Lower lobe of right lung (tissue), 2 donors: ENCODE results near the gene SNX15. TPM values are rescaled to one million over a fixed set of nuclear protein-coding genes. Genes with fewer than 3 reads are reported as not detected.

ENCODE experiments used
- ATAC-seq, 2 donors: fragments of 200-7000 bp; cut with Tn5 transposase; one replicate each; pipeline ENCODE4 v1.9.1; 2020 to 2022; ENCODE audit warnings: mild to moderate bottlenecking in 2 of 2, moderate library complexity in 2 of 2
- DNase-seq: peaks from one replicate; pipeline ENCODE4 v3.0.0-alpha.2; 2020
- H3K27ac ChIP-seq: fragments of 200-600 bp; one replicate; pipeline ENCODE4 v1.8.0; 2022
- H3K27me3 ChIP-seq: fragments of 200-600 bp; one replicate; pipeline ENCODE4 v1.8.0; 2022; ENCODE audit warnings: low read depth
- H3K36me3 ChIP-seq: fragments of 200-600 bp; one replicate; pipeline ENCODE4 v1.8.0; 2022; ENCODE audit warnings: mild to moderate bottlenecking
- H3K4me1 ChIP-seq: fragments of 200-600 bp; one replicate; pipeline ENCODE4 v1.8.0; 2022
- H3K4me3 ChIP-seq: fragments of 200-600 bp; one replicate; pipeline ENCODE4 v1.8.0; 2022; ENCODE audit warnings: mild to moderate bottlenecking
- H3K9me3 ChIP-seq: fragments of 200-600 bp; one replicate; pipeline ENCODE4 v1.8.0; 2022
- CTCF ChIP-seq: fragments of 200-600 bp; IDR thresholded peaks from one replicate; pipeline ENCODE4 v1.8.0; 2022; ENCODE audit warnings: antibody characterized with exemption, mild to moderate bottlenecking
- intact Hi-C: fragments of 100-400 bp; cut with DNase I; formaldehyde crosslinking; loops from one replicate; pipeline ENCODE4 v1.11.0; 2022
- total RNA-seq: library from RNA; stranded (reverse); fragmentation: NEBNext Ultra II Directional; extraction: Animal tissue kit (Norgen Biotek cat#: 25700); gene quantifications from one replicate; pipeline ENCODE4 v1.2.1, GENCODE V29; 2021
- donor health status: DM: no; HTN: yes; CAD: no; lungs with severe emphysema.

The SNX15 gene
- total RNA-seq, 1 donor from 2014 or later: 25.4 TPM

GRCh38 chr11:65063532-65063931 is 36.3 kb downstream of the SNX15 start:
- Histone ChIP-seq H3K27me3 (no peaks in the 10 kb centered on the region), H3K4me1 (no peaks in the 10 kb centered on the region), H3K9me3 (no peaks in the 10 kb centered on the region), H3K27ac (no peak overlapping the region), H3K36me3 (no peaks in the 10 kb centered on the region), H3K4me3 (no peak overlapping the region)
- DNase-seq: no peak
- ATAC-seq: no peak
- TF ChIP-seq CTCF: no peak
- intact Hi-C loops: no loop called here

- Histone ChIP-seq H3K9me3 (no peaks in the 10 kb centered on the region), H3K36me3 (no peaks in the 10 kb centered on the region), H3K27me3 (no peaks in the 10 kb centered on the region), H3K27ac (no peak overlapping the region), H3K4me1 (no peaks in the 10 kb centered on the region), H3K4me3 (no peak overlapping the region)
- intact Hi-C loops: no loop called here
- no peak for TF ChIP-seq CTCF
- ATAC-seq (no peak), DNase-seq (no peak)
Measured at GRCh38 chr11:65064847-65065240, 37.6 kb downstream of the SNX15 start.

- intact Hi-C loops: no loop called here
- H3K27me3 ChIP-seq: no peaks in the 10 kb centered on the region
- no peak overlapping the region for H3K4me3 ChIP-seq
- no peak for ATAC-seq
- no peak for TF ChIP-seq CTCF
- no peaks in the 10 kb centered on the region for H3K9me3 ChIP-seq
- no peak overlapping the region for H3K27ac ChIP-seq
- H3K4me1 ChIP-seq: no peaks in the 10 kb centered on the region
- DNase-seq: no peak
- no peaks in the 10 kb centered on the region for H3K36me3 ChIP-seq
Measured at GRCh38 chr11:65065851-65066250, 38.6 kb downstream of the SNX15 start.

- Histone ChIP-seq H3K4me3 (no peak overlapping the region), H3K27ac (no peak overlapping the region), H3K36me3 (no peaks in the 10 kb centered on the region), H3K27me3 (no peaks in the 10 kb centered on the region), H3K9me3 (no peaks in the 10 kb centered on the region), H3K4me1 (no peaks in the 10 kb centered on the region)
- no peak for DNase-seq
- intact Hi-C loops: no loop called here
- no peak for TF ChIP-seq CTCF
- no peak for ATAC-seq
Measured at GRCh38 chr11:65066315-65066714, 39.1 kb downstream of the SNX15 start.

- ATAC-seq: no peak
Measured at GRCh38 chr11:65066805-65067291, 39.6 kb downstream of the SNX15 start.

More at GRCh38 chr11:65066805-65067291, 39.6 kb downstream of the SNX15 start:
- H3K9me3 ChIP-seq: no peaks in the 10 kb centered on the region
- no peaks in the 10 kb centered on the region for H3K36me3 ChIP-seq
- H3K4me3 ChIP-seq: no peak overlapping the region
- no peak for TF ChIP-seq CTCF
- no peaks in the 10 kb centered on the region for H3K4me1 ChIP-seq
- no peak overlapping the region for H3K27ac ChIP-seq
- H3K27me3 ChIP-seq: no peaks in the 10 kb centered on the region
- intact Hi-C loops: no loop called here
- DNase-seq: no peak
